ENCODE results near the gene GTPBP1.

GRCh38 chr22:38699784-38700183, 6.0 kb upstream of the GTPBP1 start:
- TF ChIP-seq POLR2A (IDR thresholded peaks at IDR 0.05) = no peak
- TF ChIP-seq CTCF (IDR thresholded peaks at IDR 0.05) = no peak
- no peak for TF ChIP-seq EP300 (IDR thresholded peaks at IDR 0.05)
